Breast epithelium (tissue), 3 donors: ENCODE measurements around the gene BEAN1.

Experiments used
- POLR2A ChIP-seq: fragments of 450-650 bp; IDR thresholded peaks from one replicate; pipeline ENCODE4 v1.6.1; 2016; ENCODE audit warnings: antibody characterized with exemption, mild to moderate bottlenecking, moderate library complexity
- POLR2AphosphoS5 ChIP-seq, 3 donors: sonication (generic); formaldehyde crosslinking; IDR thresholded peaks; one replicate each; pipeline ENCODE4 v1.6.1; 2017; ENCODE audit warnings: antibody characterized with exemption in 3 of 3
- TF ChIP-seq, protein P1 (sequence below), 3 donors: fragments of 450-650 bp; IDR thresholded peaks; one replicate each; pipeline ENCODE4 v1.5.1; 2016 to 2017; ENCODE audit warnings: antibody characterized with exemption in 3 of 3, mild to moderate bottlenecking in 3 of 3, moderate library complexity in 3 of 3

GRCh38 chr16:66511602-66512271, 84.6 kb downstream of the BEAN1 start:
- TF ChIP-seq, protein P1, sequence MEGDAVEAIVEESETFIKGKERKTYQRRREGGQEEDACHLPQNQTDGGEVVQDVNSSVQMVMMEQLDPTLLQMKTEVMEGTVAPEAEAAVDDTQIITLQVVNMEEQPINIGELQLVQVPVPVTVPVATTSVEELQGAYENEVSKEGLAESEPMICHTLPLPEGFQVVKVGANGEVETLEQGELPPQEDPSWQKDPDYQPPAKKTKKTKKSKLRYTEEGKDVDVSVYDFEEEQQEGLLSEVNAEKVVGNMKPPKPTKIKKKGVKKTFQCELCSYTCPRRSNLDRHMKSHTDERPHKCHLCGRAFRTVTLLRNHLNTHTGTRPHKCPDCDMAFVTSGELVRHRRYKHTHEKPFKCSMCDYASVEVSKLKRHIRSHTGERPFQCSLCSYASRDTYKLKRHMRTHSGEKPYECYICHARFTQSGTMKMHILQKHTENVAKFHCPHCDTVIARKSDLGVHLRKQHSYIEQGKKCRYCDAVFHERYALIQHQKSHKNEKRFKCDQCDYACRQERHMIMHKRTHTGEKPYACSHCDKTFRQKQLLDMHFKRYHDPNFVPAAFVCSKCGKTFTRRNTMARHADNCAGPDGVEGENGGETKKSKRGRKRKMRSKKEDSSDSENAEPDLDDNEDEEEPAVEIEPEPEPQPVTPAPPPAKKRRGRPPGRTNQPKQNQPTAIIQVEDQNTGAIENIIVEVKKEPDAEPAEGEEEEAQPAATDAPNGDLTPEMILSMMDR (IDR thresholded peaks at IDR 0.05) = no peak
- peak in 2 of 3 donors; percentile 4 to 64 for TF ChIP-seq POLR2AphosphoS5 (IDR thresholded peaks at IDR 0.05)
- TF ChIP-seq POLR2A = no peak
